Vagina (tissue), 2 donors: ENCODE measurements around the gene PBX4.

Experiments used
- POLR2A ChIP-seq, 2 donors: fragments of 450-650 bp; IDR thresholded peaks; one replicate each; pipeline ENCODE4 v1.6.1; 2017; ENCODE audit warnings: antibody characterized with exemption in 2 of 2, mild to moderate bottlenecking in 2 of 2, moderate library complexity in 2 of 2
- POLR2AphosphoS5 ChIP-seq, 2 donors: sonication (generic); formaldehyde crosslinking; IDR thresholded peaks; one replicate each; pipeline ENCODE4 v1.9.0; 2017; ENCODE audit warnings: antibody characterized with exemption in 2 of 2, mild to moderate bottlenecking in 2 of 2, low read depth in 1 of 2; ENCODE audit not compliant: insufficient read depth in 1 of 2
- TF ChIP-seq, protein P1 (sequence below), 3 experiments: fragments of 450-650 bp in 2 of 3; fragments of 200-600 bp in 1 of 3; sonication (generic) in 1 of 3; IDR thresholded peaks; one replicate each; pipeline ENCODE4 v1.5.1; 2017 to 2019; ENCODE audit warnings: antibody characterized with exemption in 3 of 3, mild to moderate bottlenecking in 2 of 3, moderate library complexity in 2 of 3

GRCh38 chr19:19546751-19547162 is 71.7 kb downstream of the PBX4 start:
- TF ChIP-seq, protein P1, sequence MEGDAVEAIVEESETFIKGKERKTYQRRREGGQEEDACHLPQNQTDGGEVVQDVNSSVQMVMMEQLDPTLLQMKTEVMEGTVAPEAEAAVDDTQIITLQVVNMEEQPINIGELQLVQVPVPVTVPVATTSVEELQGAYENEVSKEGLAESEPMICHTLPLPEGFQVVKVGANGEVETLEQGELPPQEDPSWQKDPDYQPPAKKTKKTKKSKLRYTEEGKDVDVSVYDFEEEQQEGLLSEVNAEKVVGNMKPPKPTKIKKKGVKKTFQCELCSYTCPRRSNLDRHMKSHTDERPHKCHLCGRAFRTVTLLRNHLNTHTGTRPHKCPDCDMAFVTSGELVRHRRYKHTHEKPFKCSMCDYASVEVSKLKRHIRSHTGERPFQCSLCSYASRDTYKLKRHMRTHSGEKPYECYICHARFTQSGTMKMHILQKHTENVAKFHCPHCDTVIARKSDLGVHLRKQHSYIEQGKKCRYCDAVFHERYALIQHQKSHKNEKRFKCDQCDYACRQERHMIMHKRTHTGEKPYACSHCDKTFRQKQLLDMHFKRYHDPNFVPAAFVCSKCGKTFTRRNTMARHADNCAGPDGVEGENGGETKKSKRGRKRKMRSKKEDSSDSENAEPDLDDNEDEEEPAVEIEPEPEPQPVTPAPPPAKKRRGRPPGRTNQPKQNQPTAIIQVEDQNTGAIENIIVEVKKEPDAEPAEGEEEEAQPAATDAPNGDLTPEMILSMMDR (IDR thresholded peaks at IDR 0.05): no peak
- TF ChIP-seq POLR2A (IDR thresholded peaks at IDR 0.05) (no peak), POLR2AphosphoS5 (IDR thresholded peaks at IDR 0.05; ENCODE audit: insufficient read depth in 1 of 2, low read depth in 1 of 2) (no peak)
